ENCODE data around the gene MLXIP. TPM values are rescaled to one million over a fixed set of nuclear protein-coding genes. Genes with fewer than 3 reads are reported as not detected.
A peak's percentile ranks its signal among the peaks of the same experiment; 100 is the strongest.

MLXIP gene
- total and polyA plus RNA-seq, 3 experiments from 2014 or later = 18.3 to 33.9 (median 32.1) TPM

- no peak for DNase-seq
- no peaks in the 10 kb centered on the region for H3K9me3 ChIP-seq (ENCODE audit: low read length)
- Mint-ChIP-seq H3K27ac (peak overlapping the region; percentile 2 to 82 (median 31)), H3K4me3 (peak overlapping the region in 1 of 7 donors; percentile 11), H3K27me3 (peaks cover 0 to 2% of the 10 kb centered on the region in 2 donors), H3K9me3 (no peaks in the 10 kb centered on the region), H3K4me1 (peaks cover 13 to 63% (median 57%) of the 10 kb centered on the region in 3 donors), H3K36me3 (peaks cover 0 to 51% (median 10%) of the 10 kb centered on the region in 3 donors)
- no peaks in the 10 kb centered on the region for H3K27me3 ChIP-seq (ENCODE audit: insufficient read depth, low read length, poor library complexity, severe bottlenecking)
- H3K4me3 ChIP-seq (ENCODE audit: low read length) = no peak overlapping the region
- CTCF ChIA-PET = interaction anchor here (1.2 to 2.1 kb wide), 5 partner anchors 10 to 35 kb away, joined by 3 to 11 read pairs (median 3); no protein-coding TSS in a partner anchor
- POLR2A ChIA-PET = interaction anchor here (0.8 kb wide), 1 partner anchor 10 kb away, joined by 3 read pairs; no protein-coding TSS in a partner anchor
- H3K4me1 ChIP-seq (ENCODE audit: insufficient read depth, low read length) = peaks cover 90% of the 10 kb centered on the region
- no peak overlapping the region for H3K27ac ChIP-seq (ENCODE audit: low read depth, low read length)
- no peaks in the 10 kb centered on the region for H3K36me3 ChIP-seq (ENCODE audit: insufficient read depth, low read length)
Measured at GRCh38 chr12:122088179-122088810, 9.7 kb downstream of the MLXIP start.

GRCh38 chr12:122089077-122089476 is 10.5 kb downstream of the MLXIP start:
- H3K27me3 Mint-ChIP-seq = peaks cover 0 to 2% of the 10 kb centered on the region in 2 donors
- H3K36me3 Mint-ChIP-seq = peaks cover 0 to 45% (median 6%) of the 10 kb centered on the region in 3 donors
- CTCF ChIA-PET = interaction anchor here (1.2 to 2.1 kb wide), 5 partner anchors 9 to 34 kb away, joined by 3 to 11 read pairs (median 3); no protein-coding TSS in a partner anchor
- Histone ChIP-seq H3K36me3 (ENCODE audit: insufficient read depth, low read length) (no peaks in the 10 kb centered on the region), H3K27me3 (ENCODE audit: insufficient read depth, low read length, poor library complexity, severe bottlenecking) (no peaks in the 10 kb centered on the region), H3K4me3 (ENCODE audit: low read length) (no peak overlapping the region), H3K4me1 (ENCODE audit: insufficient read depth, low read length) (peaks cover 90% of the 10 kb centered on the region), H3K9me3 (ENCODE audit: low read length) (no peaks in the 10 kb centered on the region), H3K27ac (ENCODE audit: low read depth, low read length) (no peak overlapping the region)
- no peaks in the 10 kb centered on the region for H3K9me3 Mint-ChIP-seq
- H3K4me1 Mint-ChIP-seq = peaks cover 5 to 56% (median 51%) of the 10 kb centered on the region in 3 donors
- peak overlapping the region in 1 of 7 donors; percentile 11 for H3K4me3 Mint-ChIP-seq
- no peak for DNase-seq
- POLR2A ChIA-PET = interaction anchor here (0.6 kb wide), 1 partner anchor 544 kb away, joined by 3 read pairs; no protein-coding TSS in a partner anchor
- peak overlapping the region in 7 of 8 donors; percentile 13 to 74 (median 56) for H3K27ac Mint-ChIP-seq

- peak overlapping the region in 6 of 8 donors; percentile 78 to 92 (median 85) for H3K27ac Mint-ChIP-seq
- peaks cover 87% of the 10 kb centered on the region for H3K4me1 ChIP-seq (ENCODE audit: insufficient read depth, low read length)
- peaks cover under 1 to 48% (median 37%) of the 10 kb centered on the region in 3 donors for H3K4me1 Mint-ChIP-seq
- CTCF ChIA-PET = interaction anchor here (1.3 to 1.4 kb wide), 2 partner anchors 11 to 37 kb away, joined by 4 to 7 read pairs; no protein-coding TSS in a partner anchor
- H3K4me3 ChIP-seq (ENCODE audit: low read length) = no peak overlapping the region
- H3K36me3 Mint-ChIP-seq = peaks cover 0 to 32% (median 2%) of the 10 kb centered on the region in 3 donors
- no peaks in the 10 kb centered on the region for H3K9me3 Mint-ChIP-seq
- H3K27me3 Mint-ChIP-seq = peaks cover 0 to 2% of the 10 kb centered on the region in 2 donors
- POLR2A ChIA-PET = no interaction called here
- H3K9me3 ChIP-seq (ENCODE audit: low read length) = no peaks in the 10 kb centered on the region
- peak overlapping the region in 2 of 7 donors; percentile 4 to 40 for H3K4me3 Mint-ChIP-seq
- H3K27ac ChIP-seq (ENCODE audit: low read depth, low read length) = no peak overlapping the region
- no peak for DNase-seq
- no peaks in the 10 kb centered on the region for H3K36me3 ChIP-seq (ENCODE audit: insufficient read depth, low read length)
- H3K27me3 ChIP-seq (ENCODE audit: insufficient read depth, low read length, poor library complexity, severe bottlenecking) = no peaks in the 10 kb centered on the region
Measured at GRCh38 chr12:122090759-122091515, 12.4 kb downstream of the MLXIP start.

GRCh38 chr12:122093098-122093883 is 14.7 kb downstream of the MLXIP start:
- peaks cover 0 to 16% (median under 1%) of the 10 kb centered on the region in 3 donors for H3K36me3 Mint-ChIP-seq
- CTCF ChIA-PET = no interaction called here
- DNase-seq = no peak
- Histone ChIP-seq H3K27me3 (ENCODE audit: insufficient read depth, low read length, poor library complexity, severe bottlenecking) (no peaks in the 10 kb centered on the region), H3K4me1 (ENCODE audit: insufficient read depth, low read length) (peaks cover 71% of the 10 kb centered on the region), H3K36me3 (ENCODE audit: insufficient read depth, low read length) (no peaks in the 10 kb centered on the region), H3K9me3 (ENCODE audit: low read length) (no peaks in the 10 kb centered on the region), H3K27ac (ENCODE audit: low read depth, low read length) (peak overlapping the region; percentile 51), H3K4me3 (ENCODE audit: low read length) (peak overlapping the region; percentile 11)
- H3K27me3 Mint-ChIP-seq = no peaks in the 10 kb centered on the region
- POLR2A ChIA-PET = no interaction called here
- H3K4me3 Mint-ChIP-seq = no peak overlapping the region
- peaks cover 22 to 39% (median 35%) of the 10 kb centered on the region in 3 donors for H3K4me1 Mint-ChIP-seq
- no peak overlapping the region for H3K27ac Mint-ChIP-seq
- no peaks in the 10 kb centered on the region for H3K9me3 Mint-ChIP-seq

GRCh38 chr12:122094137-122094734 is 15.7 kb downstream of the MLXIP start:
- Histone ChIP-seq H3K4me1 (ENCODE audit: insufficient read depth, low read length) (peaks cover 71% of the 10 kb centered on the region), H3K4me3 (ENCODE audit: low read length) (no peak overlapping the region), H3K27ac (ENCODE audit: low read depth, low read length) (no peak overlapping the region), H3K36me3 (ENCODE audit: insufficient read depth, low read length) (no peaks in the 10 kb centered on the region), H3K27me3 (ENCODE audit: insufficient read depth, low read length, poor library complexity, severe bottlenecking) (no peaks in the 10 kb centered on the region), H3K9me3 (ENCODE audit: low read length) (no peaks in the 10 kb centered on the region)
- POLR2A ChIA-PET = no interaction called here
- DNase-seq = no peak
- CTCF ChIA-PET = no interaction called here
- Mint-ChIP-seq H3K36me3 (peaks cover 0 to 12% (median 0%) of the 10 kb centered on the region in 3 donors), H3K27ac (no peak overlapping the region), H3K4me3 (no peak overlapping the region), H3K9me3 (no peaks in the 10 kb centered on the region), H3K4me1 (peaks cover 32 to 41% (median 38%) of the 10 kb centered on the region in 3 donors), H3K27me3 (no peaks in the 10 kb centered on the region)

GRCh38 chr12:122094735-122095631 is 16.4 kb downstream of the MLXIP start:
- Histone ChIP-seq H3K4me1 (ENCODE audit: insufficient read depth, low read length) (peaks cover 73% of the 10 kb centered on the region), H3K9me3 (ENCODE audit: low read length) (no peaks in the 10 kb centered on the region), H3K27me3 (ENCODE audit: insufficient read depth, low read length, poor library complexity, severe bottlenecking) (no peaks in the 10 kb centered on the region), H3K27ac (ENCODE audit: low read depth, low read length) (no peak overlapping the region), H3K4me3 (ENCODE audit: low read length) (no peak overlapping the region), H3K36me3 (ENCODE audit: insufficient read depth, low read length) (no peaks in the 10 kb centered on the region)
- Mint-ChIP-seq H3K4me1 (peaks cover 38 to 40% (median 39%) of the 10 kb centered on the region in 3 donors), H3K27ac (peak overlapping the region in 2 of 8 donors; percentile 7 to 42), H3K4me3 (no peak overlapping the region), H3K36me3 (peaks cover 0 to 7% (median 0%) of the 10 kb centered on the region in 3 donors), H3K27me3 (no peaks in the 10 kb centered on the region), H3K9me3 (no peaks in the 10 kb centered on the region)
- POLR2A ChIA-PET = no interaction called here
- no peak for DNase-seq
- CTCF ChIA-PET = interaction anchor here (1.6 to 4.4 kb wide), 2 partner anchors 13 to 28 kb away, joined by 4 to 19 read pairs; no protein-coding TSS in a partner anchor
